T-helper 1 cell (primary cell): ENCODE measurements around the gene MISFA.
"Not testable (repeated sequence)": the region's sequence is repeated elsewhere in the genome, so short reads cannot be mapped to it uniquely, and the experiment has no call there.

Experiments
- DNase-seq, 5 donors: peaks; one replicate each; pipeline ENCODE4 v3.0.0-alpha.2; 2012 to 2020
- total RNA-seq, 4 donors: gene quantifications; one replicate each; lab custom pipeline; 2026; lab: John Stamatoyannopoulos, UW

Gene MISFA
- 0.46 to 2.7 (median 0.76) reads per million in 4 donors for total RNA-seq

DNA sequence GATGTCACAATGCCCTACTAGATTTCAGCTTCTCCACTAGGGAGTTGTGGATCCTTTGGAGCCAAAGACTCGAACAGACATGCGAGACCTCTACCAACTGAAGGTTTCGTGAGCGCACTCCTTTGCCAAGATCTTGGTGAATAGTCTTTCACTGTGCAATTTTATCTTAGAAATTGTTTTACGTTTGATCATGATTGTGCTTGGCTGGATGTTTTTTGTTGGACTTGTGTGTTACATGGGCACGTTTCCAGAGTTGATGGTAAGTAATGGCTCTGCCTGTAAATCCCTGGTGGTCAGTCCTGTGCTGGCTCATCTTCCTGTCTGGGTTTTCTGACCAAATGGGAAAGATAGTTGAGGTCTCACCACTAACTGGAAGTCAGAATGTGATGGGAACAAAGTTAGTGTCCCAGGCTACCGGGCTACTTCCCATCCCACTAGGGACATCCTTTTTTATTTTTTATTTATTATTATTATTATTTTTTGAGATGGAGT is at the start of gene MISFA:
Gene MISFA, plus strand, starts transcription at position 51 of the 492 bp plus-strand sequence. Its CDS starts 140 bp downstream, at position 191.
- no peak for DNase-seq

DNA sequence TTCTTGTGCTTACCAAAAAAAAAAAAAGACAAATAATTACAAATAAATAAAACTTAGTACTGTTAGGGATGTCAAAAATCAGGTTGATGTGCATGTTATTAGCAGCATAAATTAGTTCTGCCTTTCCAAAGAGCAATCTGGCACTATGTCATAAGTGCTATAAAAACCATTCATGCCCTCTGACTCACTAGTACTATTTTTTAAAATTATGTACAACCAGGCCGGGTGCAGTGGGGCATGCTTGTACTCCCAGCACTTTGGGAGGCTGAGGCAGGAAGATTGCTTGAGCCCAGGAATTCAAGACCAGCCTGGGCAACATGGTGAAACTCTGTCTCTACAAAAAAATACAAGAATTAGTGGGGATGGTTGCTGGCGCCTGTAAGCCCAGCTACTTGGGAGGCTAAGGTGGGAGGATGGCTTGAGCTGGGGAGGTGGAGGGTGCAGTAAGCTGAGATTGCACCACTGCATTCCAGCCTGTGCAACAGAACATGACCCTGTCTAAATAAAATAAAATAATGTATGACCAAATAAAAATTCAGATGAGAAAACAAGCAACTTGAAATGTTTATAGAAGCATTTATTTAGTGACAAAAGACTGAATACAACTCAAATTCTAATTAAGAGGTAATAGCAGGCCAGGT is 36.4 kb upstream of the MISFA start:
- DNase-seq, result no peak

DNA sequence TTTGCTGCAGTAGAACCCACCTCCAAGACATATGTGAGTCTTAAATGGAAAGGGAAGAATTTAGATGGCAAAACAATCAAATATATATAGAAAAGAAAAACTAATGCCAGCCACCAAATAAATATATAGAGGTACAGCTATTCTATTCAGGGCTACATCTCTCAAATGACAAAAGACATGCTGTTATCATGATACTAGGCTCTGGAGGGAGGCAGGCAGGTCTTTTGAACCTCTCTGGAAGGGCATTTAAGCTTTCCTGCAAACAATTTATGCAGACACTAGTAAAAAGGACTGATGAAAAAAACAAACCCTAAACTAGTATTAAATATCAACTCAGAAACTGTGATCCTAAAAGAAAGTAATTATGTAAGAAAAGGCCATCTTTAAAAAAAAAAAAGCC is 35.4 kb upstream of the MISFA start:
- no peak for DNase-seq

DNA sequence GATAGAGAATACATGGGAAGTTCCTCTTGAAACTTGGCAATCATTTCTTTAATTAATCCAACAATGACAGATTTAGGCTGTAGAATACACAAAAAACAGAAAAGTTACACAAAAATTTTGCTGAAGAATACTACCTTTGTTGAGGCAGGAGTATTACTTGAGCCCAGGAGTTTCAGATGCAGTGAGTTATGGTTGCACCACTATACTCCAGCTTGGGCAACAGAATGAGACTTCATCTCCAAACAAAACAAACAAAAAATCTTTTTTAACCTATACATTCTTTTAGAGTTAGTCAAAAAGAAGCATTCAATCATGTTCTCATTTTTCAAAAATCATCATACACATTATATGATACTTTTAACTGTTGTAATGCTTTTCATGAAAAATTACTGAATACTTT is 33.2 kb upstream of the MISFA start:
- DNase-seq, result no peak

DNA sequence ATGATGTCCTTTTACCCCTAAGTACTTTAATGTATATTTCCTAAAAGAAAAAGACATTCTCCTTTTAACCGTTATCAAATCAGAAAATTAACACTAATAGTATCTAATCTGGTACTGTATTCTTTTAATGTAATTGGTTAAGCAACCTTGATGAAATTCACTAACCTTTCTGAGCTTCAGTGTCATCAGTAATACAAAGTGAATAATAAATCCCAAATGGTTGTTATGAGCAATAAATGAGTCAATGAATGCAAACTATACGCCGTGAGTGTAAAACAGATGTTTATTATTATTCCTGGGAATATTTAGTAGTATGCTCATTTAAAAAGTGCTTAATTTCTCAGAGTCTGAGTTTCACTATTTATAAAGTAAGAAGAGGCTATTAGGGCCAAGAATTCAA is 32.5 kb upstream of the MISFA start:
- no peak for DNase-seq

DNA sequence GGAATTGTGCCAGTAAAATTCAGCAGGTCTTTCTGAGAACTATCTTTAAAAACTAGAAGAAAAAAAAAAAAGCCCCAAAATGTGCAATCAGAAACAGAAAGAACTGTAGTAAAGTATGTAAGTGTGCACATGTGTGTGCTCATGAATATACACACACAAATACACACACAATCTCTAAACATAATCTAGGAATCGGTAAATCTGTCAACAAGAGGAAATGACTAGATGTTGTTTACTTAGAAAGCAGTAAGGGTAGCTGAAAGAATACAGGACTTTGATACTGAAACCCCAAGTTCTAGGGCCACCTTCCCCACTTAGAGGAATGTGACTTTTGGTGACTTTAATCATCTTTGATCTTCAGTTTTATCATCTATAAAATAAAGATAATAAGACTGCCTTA is 24.2 kb upstream of the MISFA start:
- DNase-seq, result peak in 1 of 5 donors; percentile 46

DNA sequence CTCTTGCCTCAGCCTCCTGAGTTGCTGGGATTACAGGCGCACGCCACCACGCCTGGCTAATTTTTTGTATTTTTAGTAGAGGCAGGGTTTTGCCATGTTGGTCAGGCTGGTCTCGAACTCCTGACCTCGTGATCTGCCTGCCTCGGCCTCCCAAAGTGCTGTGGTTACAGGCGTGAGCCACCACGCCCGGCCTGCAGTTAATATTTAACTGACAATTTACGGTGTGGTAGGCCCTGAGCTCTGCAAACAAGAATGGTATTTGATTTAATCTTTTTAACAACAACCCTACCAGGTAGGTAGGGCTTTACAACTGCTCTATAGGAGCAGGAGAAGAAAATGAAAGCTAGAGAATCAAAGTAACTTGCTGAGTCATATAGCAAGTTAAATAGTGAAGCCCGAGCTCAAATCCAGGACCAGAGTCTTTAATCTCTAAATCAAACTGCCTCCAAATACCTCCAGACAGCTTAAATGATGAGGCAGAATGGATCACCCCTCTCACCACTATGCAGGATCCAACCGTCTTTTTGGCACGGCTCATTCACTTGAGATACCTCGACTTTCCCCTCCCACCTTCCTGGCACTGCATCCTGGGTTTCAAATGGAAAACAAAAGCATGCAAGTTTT is 20.5 kb upstream of the MISFA start:
- DNase-seq, result peak in 1 of 5 donors; percentile 78

DNA sequence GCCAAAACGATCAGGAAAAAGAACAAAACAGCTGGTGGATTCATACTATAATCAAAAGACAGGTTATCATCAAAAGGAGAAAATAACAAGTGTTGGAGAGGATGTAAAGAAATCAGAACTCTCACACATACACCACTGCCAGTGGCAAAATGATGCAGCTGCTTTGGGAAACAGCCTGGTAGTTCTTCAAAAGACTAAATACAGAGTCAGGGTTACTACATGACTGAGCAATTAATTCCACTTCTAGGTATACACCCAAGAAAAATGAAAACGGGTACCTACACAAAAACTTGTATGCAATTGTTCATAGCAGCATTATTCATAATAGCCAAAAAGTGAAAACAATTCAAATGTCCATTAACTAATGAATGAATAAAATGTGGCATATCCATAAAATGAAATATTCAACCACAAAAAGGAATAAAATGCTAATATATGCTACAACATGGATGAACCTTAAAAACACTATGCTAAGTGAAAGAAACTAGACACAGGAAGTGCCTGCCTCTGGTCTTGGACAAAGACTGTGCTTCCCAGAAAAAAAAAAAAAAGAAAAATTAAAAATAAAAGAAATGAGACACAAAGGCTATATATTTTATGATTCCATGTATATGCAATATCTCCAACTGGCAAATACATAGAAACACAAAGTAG is 19.3 kb upstream of the MISFA start:
- no peak for DNase-seq

DNA sequence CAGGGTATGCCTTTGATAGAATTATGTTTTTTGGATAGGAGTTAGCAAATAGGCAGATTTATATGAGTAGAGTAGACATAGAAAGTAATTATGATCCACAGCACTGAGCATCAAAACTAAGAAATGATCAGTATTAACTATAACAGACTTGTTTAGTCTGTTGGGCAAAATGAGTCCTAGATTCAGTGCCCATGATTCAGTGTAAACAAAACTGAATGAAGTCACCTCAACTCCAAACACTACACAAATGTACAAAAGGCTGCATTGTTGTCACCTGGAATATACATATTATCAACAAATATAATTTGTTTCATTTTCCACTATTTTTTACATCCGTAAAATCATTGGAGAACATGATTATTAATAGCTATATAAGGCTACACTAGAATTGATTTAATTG is 17.8 kb upstream of the MISFA start:
- no peak for DNase-seq

DNA sequence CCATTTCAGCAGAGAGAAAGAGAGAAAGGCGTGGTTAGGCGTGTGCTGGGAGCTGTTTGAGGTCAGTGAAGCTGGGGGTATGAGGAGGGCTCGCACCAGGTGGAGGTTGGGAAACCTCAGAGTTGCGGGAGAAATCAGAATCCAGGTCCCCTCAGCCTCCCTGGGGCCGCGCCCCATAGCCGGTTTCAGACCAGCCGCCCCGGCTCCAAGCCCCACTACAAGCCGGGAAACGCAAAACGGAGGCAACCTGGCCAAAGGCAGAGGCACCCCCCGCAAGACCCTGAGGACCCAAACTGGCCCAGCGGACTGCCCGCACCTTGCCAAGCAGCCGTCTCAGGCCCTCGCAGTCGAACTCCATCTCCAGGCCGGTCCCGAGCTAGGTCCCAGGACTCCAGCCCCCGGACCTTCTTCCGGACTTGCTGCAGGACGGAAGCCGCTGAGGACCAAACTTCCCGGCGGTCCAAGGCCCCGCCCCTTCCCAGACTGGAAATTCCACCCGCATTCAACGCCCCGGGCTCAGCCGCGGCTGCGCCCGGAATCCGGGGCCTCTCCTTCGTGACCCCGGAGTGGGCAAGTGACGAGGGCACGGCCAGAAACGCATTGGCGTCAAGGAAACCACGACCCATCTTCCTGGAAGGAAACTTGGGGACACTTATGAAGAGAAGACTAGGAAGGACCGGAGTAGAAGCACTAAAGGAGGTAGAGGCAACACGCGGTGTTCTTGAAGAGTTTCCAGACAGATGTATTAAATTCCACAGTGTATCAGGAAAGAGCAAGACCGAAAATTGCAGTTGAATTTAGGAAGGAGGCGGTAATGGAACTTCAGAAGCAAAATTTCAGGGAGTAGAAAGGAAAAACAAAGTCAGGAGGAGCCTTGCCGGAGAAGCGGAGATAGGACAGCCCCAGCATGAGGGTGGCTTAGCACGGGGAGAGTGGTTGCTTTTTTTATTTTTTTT is 11.0 kb upstream of the MISFA start, which contains the start of gene UEVLD:
Gene UEVLD, minus strand, starts transcription at position 438 of the 956 bp plus-strand sequence. Its CDS starts 80 bp downstream, at position 358.
- DNase-seq, result peak; percentile 32 to 66 (median 54)

DNA sequence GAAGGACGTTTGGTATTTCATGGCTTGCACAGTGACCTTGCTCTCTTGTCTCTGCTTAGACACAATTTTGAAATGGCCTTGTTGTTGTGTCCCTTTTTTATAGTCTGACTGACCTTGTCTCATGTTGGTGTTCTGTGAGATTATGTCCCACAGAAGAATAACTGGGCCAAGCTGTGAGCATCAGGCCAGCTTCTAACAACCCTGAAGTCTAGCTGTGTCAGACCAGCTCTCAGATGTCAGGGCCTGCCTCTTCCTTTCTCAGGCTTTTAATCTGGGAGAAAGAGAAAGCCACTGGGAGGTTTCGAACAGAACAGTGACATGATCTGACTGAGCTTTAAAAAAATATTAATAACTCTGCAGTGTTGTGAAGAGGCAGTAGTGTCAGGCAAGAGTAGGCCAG is 9.0 kb upstream of the MISFA start:
- DNase-seq, result no peak

DNA sequence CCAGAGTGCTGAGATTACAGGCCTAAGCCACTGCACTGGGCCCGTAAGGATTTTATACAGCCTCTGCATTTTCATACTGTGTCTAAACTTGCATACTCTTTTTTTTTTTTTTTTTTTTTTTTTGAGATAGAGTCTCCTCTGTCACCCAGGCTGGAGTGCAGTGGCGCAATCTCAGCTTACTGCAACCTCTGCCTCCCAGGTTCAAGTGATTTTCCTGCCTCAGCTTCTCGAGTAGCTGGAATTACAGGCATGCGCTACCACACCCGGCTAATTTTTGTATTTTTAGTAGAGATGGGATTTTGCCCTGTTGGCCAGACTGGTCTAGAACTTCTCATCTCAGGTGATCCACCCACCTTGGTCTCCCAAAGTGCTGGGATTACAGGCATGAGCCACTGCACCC is 5.5 kb upstream of the MISFA start:
- not testable (repeated sequence) for DNase-seq

DNA sequence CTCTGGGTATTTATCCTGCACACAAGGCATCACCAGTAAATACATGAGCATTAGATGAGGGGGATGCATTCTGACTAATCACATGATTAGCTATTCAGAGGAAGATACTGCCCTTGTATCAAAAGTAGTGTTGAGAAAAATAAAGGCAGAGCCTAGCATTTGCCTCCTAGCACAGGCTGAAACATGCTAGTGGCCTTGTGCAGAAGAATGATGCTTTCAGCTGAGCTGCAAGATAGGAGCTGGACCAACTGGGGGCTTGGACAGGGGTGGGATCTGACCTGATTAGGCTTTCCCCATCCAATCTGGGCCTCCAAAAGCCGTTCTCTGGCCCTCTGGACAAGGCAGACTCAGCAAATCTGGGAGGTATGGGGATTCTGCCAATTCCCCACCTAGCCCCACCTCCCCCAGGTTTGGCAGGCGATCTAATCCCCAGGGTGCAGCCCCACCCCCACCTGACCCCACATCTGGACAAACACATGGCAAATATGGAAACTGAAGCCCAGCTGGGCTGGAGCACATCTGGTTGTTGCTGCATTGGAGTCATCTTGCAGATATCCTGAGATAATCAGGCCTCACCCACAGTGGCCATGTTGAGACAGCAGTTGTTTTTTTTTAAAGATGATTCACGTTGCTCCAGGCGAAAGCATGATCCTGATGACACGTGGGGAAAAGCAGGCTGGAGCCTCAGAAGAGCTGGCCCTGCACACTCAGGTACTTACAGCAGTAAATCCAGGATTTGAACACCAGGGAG is 4.4 kb upstream of the MISFA start:
- DNase-seq, result no peak

DNA sequence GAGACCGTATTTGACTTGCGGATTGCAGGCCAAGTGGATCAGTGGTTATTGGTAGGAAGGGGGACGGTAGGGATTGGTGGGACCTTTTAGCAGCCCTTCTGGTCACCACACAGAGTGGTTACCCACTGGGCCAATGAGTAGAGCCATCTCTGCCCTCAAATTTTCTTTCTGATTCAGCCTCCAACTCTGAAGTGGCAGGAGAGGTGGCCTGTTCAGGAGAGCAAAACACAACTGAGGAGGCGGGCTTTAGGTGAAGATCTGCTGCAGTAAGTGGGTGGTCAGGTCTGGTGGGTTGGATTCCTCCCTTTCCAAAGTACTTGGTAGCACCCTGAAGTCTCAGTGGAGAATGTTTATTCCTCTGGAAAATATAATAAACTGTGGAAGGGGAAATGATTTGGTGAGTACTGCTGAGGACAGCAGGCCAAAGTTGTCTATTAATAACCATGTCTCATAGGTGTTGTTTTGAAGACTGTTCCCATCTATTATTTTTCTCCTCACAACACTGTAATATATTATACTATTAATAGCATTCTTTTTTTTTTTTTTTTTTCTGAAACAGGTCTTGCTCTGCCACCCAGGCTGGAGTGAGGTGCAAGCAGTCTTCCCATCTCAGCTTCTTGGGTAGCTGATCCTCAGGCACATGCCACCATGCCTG is 1.5 kb downstream of the MISFA start:
- DNase-seq, result no peak

DNA sequence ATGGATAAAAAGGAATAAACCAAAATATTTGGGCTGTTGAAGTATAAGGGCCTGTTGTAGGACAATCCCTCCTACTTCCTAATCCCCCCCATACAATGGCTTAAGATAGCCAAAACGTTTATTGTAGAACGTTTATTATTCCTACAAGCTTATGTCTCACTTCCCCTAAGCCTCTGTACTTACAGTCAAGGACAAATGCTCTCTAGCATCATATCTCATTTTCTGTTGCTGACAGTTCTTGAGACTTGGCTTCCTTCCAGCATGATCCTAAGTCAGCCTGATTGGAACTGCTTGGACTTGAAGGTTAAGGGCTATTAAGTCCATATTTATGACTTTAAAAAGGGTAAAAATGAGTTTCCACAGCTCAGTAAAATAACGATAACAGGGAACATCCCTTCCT is 8.8 kb downstream of the MISFA start:
- no peak for DNase-seq

DNA sequence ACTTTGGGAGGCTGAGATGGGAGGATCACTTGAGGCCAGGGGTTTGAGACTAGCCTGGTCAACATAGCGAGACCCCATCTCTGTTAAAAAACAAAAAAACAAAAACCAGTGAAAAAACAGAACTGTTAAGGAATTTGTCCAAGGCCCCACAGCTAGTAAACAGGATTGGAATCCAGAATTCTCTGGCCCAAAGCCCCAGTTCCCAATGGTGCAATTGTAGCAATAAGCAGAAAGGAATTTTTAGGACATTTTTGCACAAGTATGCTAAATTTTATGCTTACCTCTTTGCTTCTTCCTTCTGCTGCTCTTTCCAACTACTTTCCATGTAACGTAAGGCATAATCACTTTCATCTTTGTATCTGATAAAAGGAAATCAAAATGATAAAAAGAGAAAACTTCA is 11.6 kb downstream of the MISFA start:
- DNase-seq, result no peak

DNA sequence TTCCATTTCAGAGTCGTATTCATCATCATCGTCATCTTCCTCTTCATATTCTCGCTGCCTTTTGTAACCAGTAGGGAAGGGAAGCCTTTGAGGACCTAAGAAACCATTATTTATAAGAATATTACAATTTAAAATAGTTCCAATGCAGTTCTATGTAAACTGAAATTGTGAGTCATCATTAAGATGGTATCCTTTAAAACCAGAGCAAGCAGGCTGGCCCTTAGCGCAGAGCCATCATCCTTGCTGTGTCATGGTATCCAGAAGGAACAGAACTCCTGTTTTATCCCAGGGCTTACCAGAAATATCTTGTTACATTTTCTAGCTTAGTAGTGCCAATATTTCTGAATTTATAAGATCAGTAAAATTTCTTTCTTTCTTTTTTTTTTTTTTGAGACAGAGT is 12.8 kb downstream of the MISFA start:
- no peak for DNase-seq

DNA sequence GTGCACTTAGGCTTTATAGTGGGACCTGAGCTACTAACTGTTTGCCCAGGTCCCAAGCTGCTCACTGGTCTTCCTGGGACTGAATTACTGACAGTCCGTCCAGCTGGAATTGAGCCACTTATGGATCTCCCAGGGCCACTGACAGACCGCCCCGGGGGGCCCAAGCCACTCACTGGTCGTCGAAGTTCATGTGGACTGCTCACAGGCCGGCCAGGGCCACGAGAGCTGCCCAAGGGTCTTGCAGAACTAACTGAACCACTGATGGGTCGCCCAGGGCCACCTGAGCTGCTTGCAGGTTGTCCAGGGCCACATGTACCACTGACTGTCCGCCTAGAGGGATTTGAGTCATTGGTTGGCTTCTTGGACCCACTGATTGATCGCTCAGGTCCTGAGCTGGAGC is 15.1 kb downstream of the MISFA start:
- DNase-seq, result no peak

DNA sequence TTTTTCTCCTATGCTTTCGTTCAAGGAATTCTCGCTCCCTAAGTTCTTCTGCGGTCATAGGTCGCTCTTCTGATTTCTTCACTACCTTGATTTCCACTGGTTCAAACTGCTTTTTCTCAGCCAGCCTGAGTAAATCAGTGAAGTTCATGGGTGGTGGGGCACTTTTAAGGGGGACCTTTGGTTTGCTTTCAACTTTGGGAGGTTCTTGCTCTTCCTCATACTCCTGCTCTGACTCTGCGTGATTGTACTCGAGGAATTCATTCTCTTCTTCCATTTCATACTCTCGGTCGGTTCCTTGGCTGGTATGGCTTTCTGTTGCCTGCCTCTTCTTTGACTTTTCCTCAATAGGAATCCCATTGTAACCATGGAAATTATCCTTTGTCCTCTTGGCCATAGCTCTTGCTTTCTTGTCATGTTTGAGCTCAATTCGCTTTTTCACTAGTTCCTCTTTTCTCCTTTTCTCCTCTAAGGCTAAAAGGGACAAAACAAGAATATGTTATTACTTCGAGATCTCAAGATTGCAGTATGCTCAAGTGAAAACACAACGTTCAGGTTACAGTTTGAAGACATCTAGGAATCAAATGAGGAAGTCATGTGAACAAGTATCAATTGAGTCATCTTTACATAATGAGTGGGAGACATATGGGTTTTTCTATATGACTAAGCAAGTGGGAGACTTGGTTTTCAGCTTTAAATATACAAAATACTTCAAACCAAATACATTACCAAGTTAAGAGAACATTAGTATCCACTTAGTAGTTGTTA is 16.2 kb downstream of the MISFA start:
- DNase-seq, result peak in 1 of 5 donors; percentile 83

DNA sequence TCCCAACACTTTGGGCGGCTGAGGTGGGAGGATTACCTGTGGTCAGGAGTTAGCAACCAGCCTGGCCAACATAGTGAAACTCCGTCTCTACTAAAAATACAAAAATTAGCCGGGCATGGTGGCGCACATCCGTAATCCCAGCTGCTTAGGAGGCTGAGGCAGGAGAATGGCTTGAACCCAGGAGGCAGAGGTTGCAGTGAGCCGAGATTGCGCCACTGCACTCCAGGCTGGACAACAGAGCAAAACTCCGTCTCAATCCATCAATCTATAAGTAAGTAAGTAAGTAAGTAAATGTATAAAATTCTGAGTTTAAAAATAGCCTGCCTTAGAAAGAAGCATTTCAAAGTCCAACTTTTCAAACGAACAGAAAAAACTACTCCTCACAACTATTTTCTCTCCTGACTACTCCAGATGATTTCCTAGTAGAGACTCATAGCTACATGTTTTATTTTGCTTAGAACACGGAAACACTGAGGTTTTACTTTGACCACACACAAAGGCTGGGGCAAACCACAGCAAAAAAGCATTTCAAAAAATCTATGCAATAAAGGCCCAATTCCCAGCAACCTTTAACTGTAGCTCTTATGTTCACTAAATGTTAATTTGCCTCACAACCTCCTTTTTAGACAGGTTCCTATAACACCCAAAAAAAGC is 18.2 kb downstream of the MISFA start:
- DNase-seq, result peak in 2 of 5 donors; percentile 37 to 88
